H1 (cell line): ENCODE results near the gene CHTF18. TPM values are rescaled to one million over a fixed set of nuclear protein-coding genes. Genes with fewer than 3 reads are reported as not detected.

Experiments
- ASH2L ChIP-seq: fragments of 200-600, 300-600 bp; sonication (generic); IDR thresholded peaks from one replicate; pipeline ENCODE4 v1.7.1; 2017; ENCODE audit warnings: low read length
- KDM4A ChIP-seq: IDR thresholded peaks from one replicate; pipeline ENCODE4 v1.7.1; 2012; ENCODE audit warnings: low read depth, mild to moderate bottlenecking, moderate library complexity, low read length, inconsistent platforms; ENCODE audit not compliant: severe bottlenecking
- POLR2AphosphoS5 ChIP-seq: IDR thresholded peaks from 2 replicates; pipeline ENCODE4 v1.6.1; 2011; ENCODE audit warnings: low read depth, low read length
- RAD21 ChIP-seq, 2 experiments: IDR thresholded peaks in 1 of 2; conservative IDR thresholded peaks in 1 of 2; 2 replicates each; pipeline ENCODE4 v1.6.1; 2011; ENCODE audit warnings: low read depth in 2 of 2, low read length in 2 of 2, improper control_type of control experiment in 1 of 2, inconsistent platforms in 1 of 2, mild to moderate bottlenecking in 1 of 2, moderate library complexity in 1 of 2
- YY1 ChIP-seq: IDR thresholded peaks from 2 replicates; pipeline ENCODE4 v1.6.1; 2011; ENCODE audit warnings: low read depth, mild to moderate bottlenecking, low read length
- polyA plus RNA-seq, 7 experiments: library from polyadenylated mRNA; depleted of rRNA in 3 of 7; stranded (reverse) in 5 of 7; unstranded in 2 of 7; fragments of >200 nt in 5 of 7; fragments of 200-250 nt in 2 of 7; gene quantifications; 1 replicate in 5 of 7; 2 replicates in 1 of 7; 4 replicates in 1 of 7; pipeline versions ENCODE4 v1.2.1 to v1.2.3, GENCODE V29; 2011 to 2013; ENCODE audit warnings: missing spikeins in 2 of 7, mixed read lengths in 2 of 7
- total RNA-seq: library from RNA; stranded (reverse); fragmentation: NEBNext Ultra II Directional; extraction: Animal tissue kit (Norgen Biotek cat#: 25700); gene quantifications from 2 replicates; pipeline ENCODE4 v1.2.1, GENCODE V29; 2021

Gene CHTF18
- total and polyA plus RNA-seq, 2 of the 8 experiments (the other 6 are each of a cell fraction or from before 2014, with no cell fraction given), result 75.3 to 104 TPM

DNA sequence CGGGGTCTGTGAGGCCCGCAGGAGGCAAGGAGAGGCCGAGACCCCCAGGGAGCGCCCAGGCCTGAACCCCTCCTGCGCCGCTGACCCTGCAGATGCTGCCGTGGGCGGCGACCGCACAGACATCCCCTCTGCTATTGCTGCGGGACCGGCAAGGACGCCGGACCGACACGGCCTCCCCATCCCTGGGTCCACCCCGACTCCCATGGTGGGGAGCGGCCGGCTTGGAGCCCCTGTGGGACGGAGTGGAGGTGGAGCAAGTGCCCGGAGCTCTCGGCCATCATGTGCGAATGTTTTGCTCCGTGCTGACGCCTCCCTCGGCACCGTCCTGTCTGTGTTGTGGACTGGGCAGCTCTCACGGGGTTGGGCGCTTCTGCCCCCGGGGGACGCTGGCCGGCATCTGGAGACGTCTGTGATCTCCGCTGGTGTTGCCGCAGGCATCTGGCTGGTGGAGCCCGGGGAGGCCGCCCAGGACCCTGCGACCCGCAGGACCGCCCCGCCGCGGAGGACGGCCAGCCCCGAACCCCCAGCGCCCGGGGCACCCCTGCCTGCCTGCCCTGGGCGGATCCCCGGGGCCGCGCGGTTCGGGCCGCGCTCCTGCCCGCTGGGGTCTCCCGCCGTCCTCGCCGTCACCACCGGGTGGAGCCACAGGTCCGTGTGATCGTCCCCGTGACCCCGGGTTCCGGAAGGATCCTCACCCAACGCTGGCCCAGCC lies 24.9 kb downstream of the CHTF18 start (continued):
- TF ChIP-seq RAD21 (IDR thresholded peaks at IDR 0.05 in 1 of 2, conservative IDR thresholded peaks at IDR 0.05 in 1 of 2; ENCODE audit: low read depth in 2 of 2, low read length in 2 of 2) (peak; percentile 94 to 98), POLR2AphosphoS5 (no peak), ASH2L (peak; percentile 38), KDM4A (peak; percentile 58), YY1 (0 out of 2 replicates have a peak, but pooled peaks have one; percentile 27)
